SU-DHL-6 (cell line): Measurements from ENCODE around the gene EGFL6.

Experiments
- CTCF ChIP-seq: fragments of 200-600 bp; sonication (generic); IDR thresholded peaks from one replicate; pipeline ENCODE4 v1.5.1; 2017; ENCODE audit warnings: antibody characterized with exemption, mild to moderate bottlenecking, low read length, moderate library complexity; ENCODE audit not compliant: insufficient read depth, poor library complexity, severe bottlenecking
- EZH2phosphoT487 ChIP-seq: fragments of 200-600 bp; sonication (generic), shearing (Covaris generic); conservative IDR thresholded peaks from 2 replicates; pipeline ENCODE4 v1.6.1; 2018; ENCODE audit warnings: mild to moderate bottlenecking, antibody characterized with exemption, low read length, moderate library complexity, mixed read lengths

- no peak for TF ChIP-seq CTCF
- no peak for TF ChIP-seq EZH2phosphoT487
These were observed 94.6 kb downstream of the EGFL6 start for GRCh38 chrX:13664020-13664419.
